Left ventricle myocardium superior (tissue), 1 donor: Measurements from ENCODE around the gene LRMDA. TPM values are rescaled to one million over a fixed set of nuclear protein-coding genes. Genes with fewer than 3 reads are reported as not detected.
A peak's percentile ranks its signal among the peaks of the same experiment; 100 is the strongest.

ENCODE experiments used
- ATAC-seq: fragments of 200-7000 bp; cut with Tn5 transposase; one replicate; pipeline ENCODE4 v1.9.1; 2020; ENCODE audit warnings: mild to moderate bottlenecking, moderate library complexity
- DNase-seq: peaks from one replicate; pipeline ENCODE4 v3.0.0-alpha.2; 2020
- intact Hi-C: fragments of 100-400 bp; cut with micrococcal nuclease; formaldehyde crosslinking; loops from one replicate; pipeline ENCODE4 v1.11.0; 2022
- total RNA-seq: library from RNA; stranded (reverse); fragmentation: NEBNext Ultra II Directional; extraction: Animal tissue kit (Norgen Biotek cat#: 25700); gene quantifications from one replicate; pipeline ENCODE4 v1.2.1, GENCODE V29; 2021
- donor health status: DM: no; HTN: yes; CAD: no; lungs with severe emphysema.

The LRMDA gene
- total RNA-seq, 1 donor from 2014 or later: 23.1 TPM

DNA sequence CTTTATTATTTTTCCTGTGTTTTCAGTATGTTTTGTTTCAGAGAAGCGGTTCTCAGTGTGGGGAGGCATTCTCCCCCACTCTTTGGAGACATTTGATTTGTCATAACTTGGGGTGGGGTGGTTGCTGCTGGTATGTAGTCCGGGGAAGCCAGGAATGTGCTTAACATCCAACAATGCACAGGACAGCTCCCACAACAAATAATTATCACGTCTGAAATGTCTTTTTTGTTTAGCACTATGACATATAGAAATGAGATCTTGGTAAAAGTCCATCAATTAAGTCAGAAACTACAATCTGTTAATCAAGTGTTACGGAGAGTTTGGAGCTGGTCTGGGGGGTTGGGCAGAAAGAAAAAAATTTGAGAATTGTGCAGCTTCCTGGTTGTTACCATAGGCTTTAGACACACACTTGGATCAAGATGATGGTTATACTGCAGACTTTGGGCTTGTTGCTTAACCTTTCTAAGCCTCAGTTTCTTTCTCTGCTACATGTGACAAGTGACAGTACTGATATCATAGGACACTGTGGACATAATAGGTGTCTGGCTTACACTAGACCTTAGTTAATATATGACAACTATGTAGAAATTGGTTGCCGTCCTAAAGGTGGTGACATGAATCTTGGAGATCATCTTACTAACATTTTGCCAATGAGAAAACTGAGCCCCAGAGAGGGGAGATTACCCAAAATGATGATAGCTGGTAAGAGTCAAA, 113.7 kb downstream of the LRMDA start:
- ATAC-seq (no peak), DNase-seq (no peak)
- intact Hi-C loops: no loop called here

GRCh38 chr10:75546004-75546403, 114.6 kb downstream of the LRMDA start:
- intact Hi-C loops: no loop called here
- DNase-seq (no peak), ATAC-seq (no peak)

DNA sequence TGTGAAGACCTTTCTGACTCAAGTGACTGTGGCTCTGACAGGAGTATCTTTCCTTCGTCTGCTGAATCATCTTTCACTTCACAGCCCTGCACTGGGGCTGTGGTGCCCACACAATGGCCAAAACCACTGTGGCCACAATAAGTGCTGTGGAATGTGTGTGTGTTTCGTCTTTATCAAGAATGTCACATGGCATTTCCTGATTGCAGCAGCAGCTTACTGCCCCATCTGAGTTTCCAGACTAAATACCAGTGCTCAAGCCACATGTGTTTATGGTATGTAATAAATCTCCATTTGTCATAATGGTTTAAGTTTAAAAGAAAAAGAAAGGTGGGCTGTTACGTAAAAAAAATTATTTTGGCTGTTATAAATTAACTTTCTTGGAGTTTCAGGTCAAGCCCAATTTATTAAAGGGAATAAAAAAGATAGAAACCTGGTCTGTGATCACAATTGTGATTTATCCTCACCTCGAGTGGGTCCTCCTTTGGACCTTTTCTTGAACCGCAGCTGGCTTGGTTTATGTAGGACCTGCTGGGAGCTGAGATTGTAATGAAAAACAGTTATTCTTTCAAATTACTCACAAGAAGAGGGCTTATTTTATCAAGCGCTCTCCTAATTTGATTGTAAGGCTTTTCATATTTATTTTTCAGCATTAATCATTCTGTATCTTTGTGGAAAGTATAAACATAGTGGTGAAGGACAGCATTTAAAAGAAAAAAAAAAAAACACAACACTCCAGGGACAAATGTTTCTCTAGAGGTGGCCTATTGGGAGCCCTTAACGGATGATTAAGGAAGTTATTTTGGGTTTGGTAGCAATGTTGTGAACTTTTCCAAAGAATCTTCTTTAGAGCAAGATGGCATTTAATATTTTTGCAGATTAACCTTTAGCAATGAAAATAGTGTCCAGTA, 116.2 kb downstream of the LRMDA start:
- DNase-seq: no peak
- intact Hi-C loops: no loop called here
- no peak for ATAC-seq

GRCh38 chr10:75548356-75548755, 116.9 kb downstream of the LRMDA start:
- DNase-seq (no peak), ATAC-seq (peak; percentile 38)
- intact Hi-C loops: no loop called here

DNA sequence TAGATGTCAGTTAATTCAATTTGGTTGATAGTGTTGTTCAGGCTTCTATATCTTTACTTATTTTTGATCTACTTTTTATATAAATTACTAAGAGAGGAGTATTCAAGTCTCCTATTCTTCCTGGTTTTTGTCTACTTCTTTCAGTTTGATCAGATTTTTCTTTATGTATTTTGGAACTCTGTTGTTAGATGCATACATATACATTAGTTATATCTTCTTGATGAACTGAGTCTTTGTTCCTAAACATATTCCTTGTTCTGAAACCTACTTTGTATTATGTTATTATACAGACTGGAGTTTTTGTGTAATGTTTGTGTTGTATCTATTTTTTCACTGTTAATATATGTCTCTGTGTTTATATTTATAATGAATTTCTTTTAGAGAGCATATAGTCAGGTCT, 118.8 kb downstream of the LRMDA start:
- no peak for ATAC-seq
- no peak for DNase-seq
- intact Hi-C loops: no loop called here

DNA sequence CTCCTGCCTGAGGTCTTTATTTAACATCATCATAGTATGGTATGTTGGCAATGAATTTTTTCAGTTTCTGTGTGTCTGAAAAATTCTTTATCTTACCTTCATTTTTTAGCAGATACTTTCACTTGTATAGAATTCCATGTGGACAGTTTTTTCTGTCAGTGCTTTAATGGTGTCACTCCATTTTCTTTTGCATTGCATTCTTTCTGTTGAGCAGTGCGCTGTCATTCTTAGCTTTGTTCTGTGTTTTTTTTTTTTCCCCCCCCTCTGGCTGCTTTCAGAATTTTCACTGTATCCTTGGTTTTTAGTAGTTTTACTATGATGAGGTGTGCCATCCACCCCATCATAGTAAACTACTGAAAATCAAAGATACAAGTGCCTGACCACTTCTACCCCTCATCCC, 120.7 kb downstream of the LRMDA start:
- intact Hi-C loops: no loop called here
- DNase-seq (no peak), ATAC-seq (no peak)

DNA sequence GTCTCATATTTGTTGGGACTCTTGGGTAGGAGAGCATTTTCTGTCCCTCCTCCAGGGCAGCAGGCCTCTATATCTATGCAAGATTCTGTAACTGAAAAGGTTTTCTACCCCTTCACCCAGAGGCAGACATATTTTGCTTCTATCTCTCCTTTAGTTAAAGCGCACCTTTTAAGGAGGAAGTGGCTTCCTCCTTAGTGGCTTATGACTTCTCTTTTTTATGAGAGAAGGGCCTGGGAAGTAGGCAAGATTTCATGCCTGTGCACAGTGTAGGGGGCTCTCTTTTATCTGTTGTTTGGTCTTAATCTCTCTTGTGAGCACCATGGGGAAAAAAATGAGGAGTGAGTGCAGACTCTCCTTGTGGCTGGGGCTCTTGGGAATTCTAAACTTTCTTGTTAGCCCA, 122.1 kb downstream of the LRMDA start:
- ATAC-seq (no peak), DNase-seq (no peak)
- intact Hi-C loops: no loop called here

DNA sequence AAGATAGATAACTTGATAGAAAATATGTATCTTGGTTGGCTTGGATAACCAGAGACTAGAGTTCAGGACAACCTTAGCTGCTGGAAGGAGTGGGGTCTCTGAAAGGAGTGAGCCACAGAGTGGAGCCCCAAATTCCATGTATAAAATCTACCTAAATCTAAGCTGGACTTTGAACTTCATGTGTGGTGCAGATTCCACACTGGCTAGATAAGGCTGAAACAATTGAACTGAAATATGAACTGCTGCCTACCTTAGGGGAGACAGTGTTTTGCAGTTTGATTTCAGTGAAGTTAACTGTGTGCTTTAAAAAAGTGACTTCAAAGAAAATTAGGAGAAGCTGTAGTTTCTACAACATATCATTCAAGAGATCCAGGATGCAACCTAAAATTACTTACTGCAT, 123.9 kb downstream of the LRMDA start:
- intact Hi-C loops: no loop called here
- ATAC-seq (no peak), DNase-seq (no peak)

DNA sequence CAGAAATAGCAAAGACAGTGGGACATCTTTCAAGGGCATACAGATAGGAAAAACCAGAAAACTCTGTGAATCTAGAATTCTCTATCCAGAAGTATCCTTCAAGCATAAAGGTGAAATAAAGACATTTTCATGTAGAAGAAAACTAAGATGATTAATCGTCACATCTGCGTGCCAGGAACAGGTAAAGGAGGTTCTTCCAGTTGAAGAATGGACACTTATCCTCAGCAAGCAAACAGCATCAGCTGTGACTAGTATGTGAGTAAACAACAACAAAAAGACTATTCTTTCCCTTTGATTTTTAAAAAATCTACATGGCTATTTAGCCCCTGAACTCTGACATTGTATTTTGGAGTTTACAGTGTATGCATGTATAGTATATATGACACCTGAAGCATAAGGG, 124.9 kb downstream of the LRMDA start:
- DNase-seq: no peak
- intact Hi-C loops: no loop called here

GRCh38 chr10:75565286-75566251, 134.1 kb downstream of the LRMDA start:
- intact Hi-C loops: no loop called here
- no peak for ATAC-seq
- DNase-seq: no peak

More for the DNA sequence above, 124.9 kb downstream of the LRMDA start:
- ATAC-seq: no peak

GRCh38 chr10:75568450-75569130, 137.2 kb downstream of the LRMDA start:
- no peak for ATAC-seq
- intact Hi-C loops: no loop called here
- no peak for DNase-seq

- DNase-seq (no peak), ATAC-seq (no peak)
- intact Hi-C loops: no loop called here
Measured at GRCh38 chr10:75569506-75569905, 138.1 kb downstream of the LRMDA start.

DNA sequence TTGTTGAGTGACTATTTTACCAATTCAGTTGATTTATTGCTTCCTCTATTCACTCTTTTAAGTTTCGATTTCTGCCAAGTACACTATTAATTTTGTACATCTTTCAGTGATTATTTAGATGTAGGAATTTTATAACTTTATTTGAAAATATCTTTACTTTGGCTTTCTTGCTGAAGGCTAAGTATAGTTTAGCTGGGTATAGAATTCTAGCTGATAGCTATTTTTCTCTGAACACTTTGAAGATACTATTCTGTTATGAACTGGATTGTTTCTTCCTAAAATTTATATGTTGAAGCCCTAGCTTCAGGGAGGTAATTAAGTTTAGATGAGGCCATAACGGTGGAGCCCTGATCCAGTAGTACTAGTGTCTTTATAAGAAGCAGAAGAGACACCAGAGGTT, 141.1 kb downstream of the LRMDA start:
- DNase-seq (no peak), ATAC-seq (no peak)
- intact Hi-C loops: loop anchor here (2.0 kb wide), 1 partner anchor 20 kb away; no protein-coding TSS in a partner anchor

DNA sequence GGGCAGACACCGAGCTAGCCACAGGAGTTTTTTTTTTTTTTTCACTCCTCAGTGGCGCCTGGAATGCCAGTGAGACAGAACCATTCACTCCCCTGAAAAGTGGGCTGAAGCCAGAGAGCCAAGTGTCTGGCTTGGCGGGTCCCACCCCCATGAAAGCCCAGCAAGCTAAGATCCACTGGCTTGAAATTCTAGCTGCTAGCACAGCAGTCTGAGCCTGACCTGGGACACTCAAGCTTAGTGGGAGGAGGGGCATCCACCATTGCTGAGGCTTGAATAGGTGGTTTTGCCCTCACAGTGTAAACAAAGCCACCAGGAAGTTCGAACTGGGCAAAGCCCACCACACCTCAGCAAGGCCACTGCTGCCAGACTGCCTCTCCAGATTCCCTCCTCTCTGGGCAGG, 144.5 kb downstream of the LRMDA start:
- ATAC-seq: no peak
- no peak for DNase-seq
- intact Hi-C loops: no loop called here

GRCh38 chr10:75582102-75582501, 150.7 kb downstream of the LRMDA start:
- intact Hi-C loops: no loop called here
- no peak for ATAC-seq
- no peak for DNase-seq

DNA sequence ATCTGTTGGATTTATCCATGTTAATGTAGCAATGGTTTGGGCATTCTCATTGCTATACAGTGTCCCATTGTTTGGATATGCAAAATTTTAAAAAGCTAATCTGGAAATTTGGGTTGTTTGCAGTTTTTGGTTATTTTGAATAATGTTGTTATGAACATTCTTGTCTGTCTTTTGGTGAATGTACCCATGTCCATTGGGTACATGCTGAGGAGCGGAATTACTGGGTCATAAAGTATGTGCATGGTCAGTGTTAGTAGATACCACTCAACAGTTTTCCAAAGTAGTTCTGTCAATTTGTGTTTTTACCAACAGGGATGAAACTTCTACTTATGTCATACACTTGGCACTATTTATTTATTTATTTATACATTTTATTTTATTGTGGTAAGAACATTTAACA, 153.9 kb downstream of the LRMDA start:
- DNase-seq (no peak), ATAC-seq (no peak)
- intact Hi-C loops: no loop called here

DNA sequence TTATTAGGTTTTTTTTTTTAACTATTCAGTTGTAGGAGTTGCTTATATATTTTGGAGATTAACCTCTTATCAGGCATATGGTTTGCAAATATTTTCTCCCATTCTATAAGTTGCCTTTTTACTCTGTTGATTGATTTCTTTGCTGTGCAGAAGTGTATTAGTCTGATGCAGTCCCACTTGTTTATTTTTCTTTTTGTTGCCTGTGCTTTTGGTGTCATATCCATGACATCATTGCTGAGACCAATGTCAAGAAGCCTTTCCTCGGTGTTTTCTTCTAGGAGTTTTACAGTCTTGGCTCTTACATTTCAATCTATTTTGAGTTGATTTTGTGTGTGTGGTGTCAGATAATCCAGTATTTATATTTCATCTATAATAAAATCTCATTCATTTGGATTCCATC, 155.4 kb downstream of the LRMDA start:
- intact Hi-C loops: no loop called here
- ATAC-seq (no peak), DNase-seq (no peak)

GRCh38 chr10:75588031-75588430, 156.6 kb downstream of the LRMDA start:
- intact Hi-C loops: no loop called here
- DNase-seq: no peak
- no peak for ATAC-seq
